ENCODE data around the gene KCNC4. TPM values are rescaled to one million over a fixed set of nuclear protein-coding genes. Genes with fewer than 3 reads are reported as not detected.

KCNC4 gene
- total RNA-seq, 1 experiment from 2014 or later = 8.9 TPM

DNA sequence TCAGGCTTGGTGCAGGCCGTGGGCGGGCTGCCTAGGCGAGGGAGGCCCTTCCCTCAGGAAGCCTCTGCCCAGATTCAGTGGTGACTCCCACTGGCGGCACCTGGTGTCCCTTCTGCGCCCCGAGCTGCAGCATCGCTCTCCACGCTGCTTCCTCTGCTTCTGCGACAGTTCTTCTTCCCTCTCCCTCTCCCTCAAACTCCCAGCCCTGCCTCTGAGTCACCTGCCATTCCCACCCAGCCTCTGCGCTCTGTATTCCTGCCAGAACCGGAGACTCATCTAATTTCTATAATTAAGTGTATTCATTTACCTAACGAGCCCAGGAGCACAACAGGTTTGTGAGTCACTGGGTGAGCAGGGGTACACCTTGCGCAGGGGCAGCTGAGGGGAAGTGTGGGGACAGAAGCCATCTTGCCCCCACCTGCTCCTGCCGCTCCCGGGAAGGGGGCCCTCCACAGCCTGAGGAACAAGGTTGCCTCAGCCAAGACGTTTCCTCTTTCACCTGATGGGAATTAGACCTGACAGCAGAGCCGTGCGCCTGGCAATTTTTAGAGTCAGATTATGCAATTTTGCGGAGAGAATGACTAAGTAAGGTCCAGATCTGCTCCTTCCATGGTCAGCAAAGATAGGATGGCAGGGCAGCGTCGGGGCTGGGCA is 19.4 kb downstream of the KCNC4 start:
- no peaks in the 10 kb centered on the region for H3K4me1 ChIP-seq (ENCODE audit: insufficient read depth, low read length)
- Mint-ChIP-seq H3K27ac (peak overlapping the region; percentile 15 to 78 (median 64); a peak in 4 of 7 replicates), H3K36me3 (ENCODE audit: insufficient read depth in 1 of 3, low read depth in 3 of 3) (peaks cover 0 to 5% (median 0%) of the 10 kb centered on the region in 3 experiments; a peak in 2 of 7 replicates), H3K27me3 (ENCODE audit: low read depth) (no peaks in the 10 kb centered on the region), H3K9me3 (no peaks in the 10 kb centered on the region; a peak in 1 of 5 replicates), H3K4me3 (no peak overlapping the region; a peak in 1 of 5 replicates), H3K4me1 (peaks cover 17 to 20% of the 10 kb centered on the region in 2 experiments)
- no peak overlapping the region for H2BK20ac ChIP-seq (ENCODE audit: low read depth, low read length, poor library complexity, severe bottlenecking)
- H3K14ac ChIP-seq (ENCODE audit: insufficient read depth, low read length) = no peak overlapping the region; the same call in 1 of the 2 replicates
- WGBS (ENCODE audit: extremely low coverage, insufficient read length, low lambda C conversion rate) = no CpG with 5 or more reads among the region's 21 CpGs
- no peak overlapping the region for H2AFZ ChIP-seq (ENCODE audit: low read length)
- no peak overlapping the region for H2AK5ac ChIP-seq (ENCODE audit: insufficient read length, low read length)
- H2BK5ac ChIP-seq (ENCODE audit: insufficient read length, low read length) = no peak overlapping the region
- no peak overlapping the region for H3K56ac ChIP-seq (ENCODE audit: insufficient read length, low read depth, low read length)
- no peak overlapping the region for H2BK15ac ChIP-seq (ENCODE audit: low read depth, low read length)
- H3K79me1 ChIP-seq (ENCODE audit: insufficient read depth, low read depth, low read length, poor library complexity, severe bottlenecking) = no peaks in the 10 kb centered on the region
- no peak overlapping the region for H2BK120ac ChIP-seq (ENCODE audit: low read depth, low read length, poor library complexity, severe bottlenecking)
- H3K4ac ChIP-seq (ENCODE audit: low read depth, low read length) = no peak overlapping the region
- DNase-seq = peak; percentile 45
- TF ChIP-seq, protein P1, sequence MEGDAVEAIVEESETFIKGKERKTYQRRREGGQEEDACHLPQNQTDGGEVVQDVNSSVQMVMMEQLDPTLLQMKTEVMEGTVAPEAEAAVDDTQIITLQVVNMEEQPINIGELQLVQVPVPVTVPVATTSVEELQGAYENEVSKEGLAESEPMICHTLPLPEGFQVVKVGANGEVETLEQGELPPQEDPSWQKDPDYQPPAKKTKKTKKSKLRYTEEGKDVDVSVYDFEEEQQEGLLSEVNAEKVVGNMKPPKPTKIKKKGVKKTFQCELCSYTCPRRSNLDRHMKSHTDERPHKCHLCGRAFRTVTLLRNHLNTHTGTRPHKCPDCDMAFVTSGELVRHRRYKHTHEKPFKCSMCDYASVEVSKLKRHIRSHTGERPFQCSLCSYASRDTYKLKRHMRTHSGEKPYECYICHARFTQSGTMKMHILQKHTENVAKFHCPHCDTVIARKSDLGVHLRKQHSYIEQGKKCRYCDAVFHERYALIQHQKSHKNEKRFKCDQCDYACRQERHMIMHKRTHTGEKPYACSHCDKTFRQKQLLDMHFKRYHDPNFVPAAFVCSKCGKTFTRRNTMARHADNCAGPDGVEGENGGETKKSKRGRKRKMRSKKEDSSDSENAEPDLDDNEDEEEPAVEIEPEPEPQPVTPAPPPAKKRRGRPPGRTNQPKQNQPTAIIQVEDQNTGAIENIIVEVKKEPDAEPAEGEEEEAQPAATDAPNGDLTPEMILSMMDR (conservative IDR thresholded peaks at IDR 0.05) = no peak
- H3K27ac ChIP-seq (ENCODE audit: insufficient read length, low read depth, low read length) = no peak overlapping the region
- H3K23me2 ChIP-seq (ENCODE audit: insufficient read length, low read depth, low read length, poor library complexity, severe bottlenecking) = no peaks in the 10 kb centered on the region
- no peak overlapping the region for H4K91ac ChIP-seq (ENCODE audit: insufficient read length, low read depth, low read length)
- H3T11ph ChIP-seq (ENCODE audit: low read length) = no peak overlapping the region
- no peak overlapping the region for H3K18ac ChIP-seq (ENCODE audit: insufficient read length, low read depth, low read length)
- no peak overlapping the region for H3K9ac ChIP-seq (ENCODE audit: extremely low read depth, insufficient read length, low read length)
- peaks cover 7% of the 10 kb centered on the region for H3K9me3 ChIP-seq (ENCODE audit: control insufficient read depth, low read depth, low read length)
- no peak overlapping the region for H4K5ac ChIP-seq (ENCODE audit: insufficient read length, low read depth, low read length)
- no peaks in the 10 kb centered on the region for H3K79me2 ChIP-seq (ENCODE audit: insufficient read depth, low read length)
- H3K23ac ChIP-seq (ENCODE audit: insufficient read length, low read depth, low read length) = no peak overlapping the region
- no peak overlapping the region for H2BK12ac ChIP-seq (ENCODE audit: insufficient read length, low read depth, low read length)
- H3K4me2 ChIP-seq (ENCODE audit: insufficient read depth, insufficient read length, low read length) = no peak overlapping the region
- H4K8ac ChIP-seq (replicated peaks; ENCODE audit: insufficient read length, low read depth, low read length) = no peak overlapping the region
- H4K20me1 ChIP-seq (ENCODE audit: control insufficient read depth, insufficient read depth, insufficient read length) = no peaks in the 10 kb centered on the region
- H3K27me3 ChIP-seq (ENCODE audit: insufficient read depth, low read length) = no peaks in the 10 kb centered on the region

Measured in H9 (cell line).